HepG2 (cell line): ENCODE results near the gene ZNF416. TPM values are rescaled to one million over a fixed set of nuclear protein-coding genes. Genes with fewer than 3 reads are reported as not detected.

ENCODE experiments used
- CEBPG ChIP-seq: IDR thresholded peaks from 2 replicates; pipeline ENCODE4 v1.6.1; 2016
- HOXA9 ChIP-seq: sonication (generic); formaldehyde crosslinking; IDR thresholded peaks from 2 replicates; pipeline ENCODE4 v1.8.1; 2022; ENCODE audit warnings: missing genetic modification reagents, mild to moderate bottlenecking, moderate library complexity, borderline replicate concordance
- NR2F1 ChIP-seq, 2 experiments: fragments of 450-650 bp in 1 of 2; formaldehyde crosslinking in 1 of 2; IDR thresholded peaks; 2 replicates each; pipeline versions ENCODE4 v1.5.0 to v1.6.1; 2016 to 2020; ENCODE audit warnings: mild to moderate bottlenecking in 1 of 2, missing compliant biosample characterization in 1 of 2, missing genetic modification reagents in 1 of 2, moderate library complexity in 1 of 2
- PAWR ChIP-seq: sonication (generic); formaldehyde crosslinking; IDR thresholded peaks from 2 replicates; pipeline ENCODE4 v1.4.0; 2020; ENCODE audit warnings: missing genetic modification reagents, mild to moderate bottlenecking, borderline replicate concordance
- PITX1 ChIP-seq: sonication (generic); formaldehyde crosslinking; IDR thresholded peaks from 2 replicates; pipeline ENCODE4 v1.5.1; 2020; ENCODE audit warnings: mild to moderate bottlenecking, missing genetic modification reagents
- SOX13 ChIP-seq, 3 experiments: fragments of 450-650 bp in 1 of 3; sonication (generic) in 1 of 3; formaldehyde crosslinking in 1 of 3; IDR thresholded peaks in 2 of 3; conservative IDR thresholded peaks in 1 of 3; 2 replicates each; pipeline versions ENCODE4 v1.5.0 to v1.6.1; 2016 to 2020; ENCODE audit warnings: antibody characterized with exemption in 1 of 3, mild to moderate bottlenecking in 1 of 3, missing compliant biosample characterization in 1 of 3, missing genetic modification reagents in 1 of 3, moderate library complexity in 1 of 3
- TAF1 ChIP-seq: sonication (generic); formaldehyde crosslinking; IDR thresholded peaks from 2 replicates; pipeline ENCODE4 v1.4.0; 2020; ENCODE audit warnings: missing genetic modification reagents
- TBX2 ChIP-seq: sonication (generic); formaldehyde crosslinking; IDR thresholded peaks from 2 replicates; pipeline ENCODE4 v1.5.0; 2020; ENCODE audit warnings: missing genetic modification reagents, mild to moderate bottlenecking, borderline replicate concordance
- TEAD2 ChIP-seq: sonication (generic); formaldehyde crosslinking; IDR thresholded peaks from 2 replicates; pipeline ENCODE4 v1.9.0; 2021; ENCODE audit warnings: missing genetic modification reagents
- TOPORS ChIP-seq: sonication (generic); formaldehyde crosslinking; IDR thresholded peaks from 2 replicates; pipeline ENCODE4 v1.8.0; 2023; ENCODE audit warnings: mild to moderate bottlenecking, missing genetic modification reagents
- ZC3H13 ChIP-seq: sonication (generic); formaldehyde crosslinking; IDR thresholded peaks from 2 replicates; pipeline ENCODE4 v1.8.1; 2023; ENCODE audit warnings: mild to moderate bottlenecking, missing genetic modification reagents, moderate library complexity
- ZNF331 ChIP-seq: sonication (generic); formaldehyde crosslinking; IDR thresholded peaks from 2 replicates; pipeline ENCODE4 v1.4.0; 2020; ENCODE audit warnings: missing genetic modification reagents
- ZNF569 ChIP-seq: sonication (generic); formaldehyde crosslinking; IDR thresholded peaks from 2 replicates; pipeline ENCODE4 v1.5.0; 2020; ENCODE audit warnings: mild to moderate bottlenecking, missing genetic modification reagents, moderate library complexity, borderline replicate concordance
- ZNF709 ChIP-seq: sonication (generic); formaldehyde crosslinking; IDR thresholded peaks from 2 replicates; pipeline ENCODE4 v1.5.0; 2020; ENCODE audit warnings: mild to moderate bottlenecking, missing genetic modification reagents
- polyA plus RNA-seq, 8 experiments: library from polyadenylated mRNA; depleted of rRNA in 3 of 8; stranded (reverse) in 7 of 8; unstranded in 1 of 8; fragments of >200 nt; fragmentation: Illumina TruSeq in 4 of 8; extraction: Trizol in 4 of 8; gene quantifications; 2 replicates each; pipeline versions ENCODE4 v1.2.1 to v1.2.3, GENCODE V29; 2011 to 2016; ENCODE audit warnings: low read depth in 4 of 8, missing spikeins in 1 of 8, mixed read lengths in 1 of 8; ENCODE audit not compliant: insufficient read depth in 1 of 8
- total RNA-seq, 5 experiments: library from RNA; depleted of rRNA; stranded (reverse); fragments of >200 nt; fragmentation: Illumina TruSeq; extraction: Trizol; gene quantifications; 2 replicates each; pipeline ENCODE4 v1.2.3, GENCODE V29; 2016; ENCODE audit warnings: low read depth in 1 of 5
- TF ChIP-seq, protein P1 (sequence below): IDR thresholded peaks from 2 replicates; pipeline ENCODE4 v1.6.1; 2016; ENCODE audit warnings: mild to moderate bottlenecking
- TF ChIP-seq, protein P2 (sequence below): sonication (generic); formaldehyde crosslinking; IDR thresholded peaks from 2 replicates; pipeline ENCODE4 v1.8.1; 2023; ENCODE audit warnings: mild to moderate bottlenecking, inconsistent platforms, moderate library complexity, missing genetic modification reagents, borderline replicate concordance
- TF ChIP-seq, protein P3 (sequence below): IDR thresholded peaks from 2 replicates; pipeline ENCODE4 v1.6.1; 2018; ENCODE audit warnings: missing genetic modification reagents, mild to moderate bottlenecking, missing compliant biosample characterization
- TF ChIP-seq, protein P4 (sequence below): sonication (generic); formaldehyde crosslinking; IDR thresholded peaks from 2 replicates; pipeline ENCODE4 v1.5.0; 2020; ENCODE audit warnings: missing genetic modification reagents
- TF ChIP-seq, protein P5 (sequence below): IDR thresholded peaks from 2 replicates; pipeline ENCODE4 v1.6.1; 2016; ENCODE audit warnings: missing biosample characterization, missing genetic modification reagents, low read depth
- TF ChIP-seq, protein P6 (sequence below): sonication (generic); formaldehyde crosslinking; IDR thresholded peaks from 2 replicates; pipeline ENCODE4 v1.4.0; 2020; ENCODE audit warnings: low read depth, mild to moderate bottlenecking, missing genetic modification reagents

ZNF416 gene
- total and polyA plus RNA-seq, 2 of the 13 experiments (the other 11 are each of a cell fraction or from before 2014, with no cell fraction given): 1.5 to 5.3 TPM

DNA sequence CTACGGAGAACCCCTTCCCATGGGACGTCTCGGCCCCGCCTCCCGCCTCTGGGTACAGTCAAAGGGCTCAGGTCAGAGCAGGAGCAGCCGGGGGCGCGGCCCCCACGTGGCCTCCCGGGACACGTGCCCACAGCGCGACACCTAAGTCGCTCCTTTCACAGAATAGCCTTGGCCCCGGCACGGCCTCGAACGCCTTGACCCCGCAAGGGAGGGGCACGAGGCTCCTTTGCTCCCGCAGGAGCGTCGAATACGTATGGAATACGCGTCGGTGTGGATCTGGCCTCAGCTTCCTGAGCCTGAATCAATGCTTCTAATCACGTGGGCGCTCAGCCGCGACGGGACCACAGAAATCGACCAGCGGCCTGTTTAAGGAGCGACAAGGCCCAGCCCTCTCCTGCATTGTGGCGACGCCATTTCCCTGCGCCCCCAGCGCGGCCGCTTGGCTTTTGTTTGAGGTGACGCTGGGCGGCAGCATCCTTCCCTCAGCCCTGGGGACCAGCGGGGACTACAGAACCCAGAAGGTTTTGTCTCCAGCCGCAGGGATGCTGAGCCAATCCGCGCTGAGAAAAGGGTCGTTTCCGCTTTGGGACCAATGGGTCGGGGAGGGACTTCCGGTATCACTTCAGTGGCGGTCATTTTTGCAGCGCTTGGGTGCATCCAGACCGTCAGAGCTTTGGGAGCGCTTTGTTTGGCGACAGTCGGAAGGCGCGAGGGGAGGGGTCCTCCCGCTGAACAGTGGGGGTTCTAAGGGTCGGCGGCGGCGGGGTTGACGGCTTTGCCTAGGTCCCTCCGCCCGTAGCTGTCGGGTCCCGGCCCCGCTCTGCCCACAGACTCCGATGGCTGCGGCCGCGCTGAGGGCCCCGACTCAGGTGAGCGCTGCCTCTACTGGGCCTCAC lies 5.1 kb upstream of the ZNF416 start, which contains the start of gene ZIK1 (continued):
- TF ChIP-seq, protein P1, sequence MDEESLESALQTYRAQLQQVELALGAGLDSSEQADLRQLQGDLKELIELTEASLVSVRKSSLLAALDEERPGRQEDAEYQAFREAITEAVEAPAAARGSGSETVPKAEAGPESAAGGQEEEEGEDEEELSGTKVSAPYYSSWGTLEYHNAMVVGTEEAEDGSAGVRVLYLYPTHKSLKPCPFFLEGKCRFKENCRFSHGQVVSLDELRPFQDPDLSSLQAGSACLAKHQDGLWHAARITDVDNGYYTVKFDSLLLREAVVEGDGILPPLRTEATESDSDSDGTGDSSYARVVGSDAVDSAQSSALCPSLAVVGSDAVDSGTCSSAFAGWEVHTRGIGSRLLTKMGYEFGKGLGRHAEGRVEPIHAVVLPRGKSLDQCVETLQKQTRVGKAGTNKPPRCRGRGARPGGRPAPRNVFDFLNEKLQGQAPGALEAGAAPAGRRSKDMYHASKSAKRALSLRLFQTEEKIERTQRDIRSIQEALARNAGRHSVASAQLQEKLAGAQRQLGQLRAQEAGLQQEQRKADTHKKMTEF (CRISPR knock-in tag): no peak
- no peak for TF ChIP-seq ZC3H13 (CRISPR knock-in tag)
- 0 out of 2 replicates have a peak, but pooled peaks have one; percentile 28 for TF ChIP-seq ZNF709 (CRISPR knock-in tag)
- no peak for TF ChIP-seq PAWR
- no peak for TF ChIP-seq SOX13 (IDR thresholded peaks at IDR 0.05)
- TF ChIP-seq SOX13 (CRISPR knock-in tag; conservative IDR thresholded peaks at IDR 0.05 in 1 of 2, IDR thresholded peaks at IDR 0.05 in 1 of 2): no peak
- TF ChIP-seq TAF1: peak; percentile 18; the same call in 1 of the 2 replicates
- TF ChIP-seq TEAD2 (CRISPR knock-in tag): no peak
- TF ChIP-seq HOXA9 (CRISPR knock-in tag): no peak
- no peak for TF ChIP-seq ZNF569 (CRISPR knock-in tag)
- TF ChIP-seq, protein P2, sequence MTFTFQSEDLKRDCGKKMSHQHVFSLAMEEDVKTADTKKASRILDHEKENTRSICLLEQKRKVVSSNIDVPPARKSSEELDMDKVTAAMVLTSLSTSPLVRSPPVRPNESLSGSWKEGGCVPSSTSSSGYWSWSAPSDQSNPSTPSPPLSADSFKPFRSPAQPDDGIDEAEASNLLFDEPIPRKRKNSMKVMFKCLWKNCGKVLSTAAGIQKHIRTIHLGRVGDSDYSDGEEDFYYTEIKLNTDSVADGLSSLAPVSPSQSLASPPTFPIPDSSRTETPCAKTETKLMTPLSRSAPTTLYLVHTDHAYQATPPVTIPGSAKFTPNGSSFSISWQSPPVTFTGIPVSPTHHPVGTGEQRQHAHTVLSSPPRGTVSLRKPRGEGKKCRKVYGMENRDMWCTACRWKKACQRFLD (CRISPR knock-in tag): no peak
- TF ChIP-seq NR2F1 (CRISPR knock-in tag; IDR thresholded peaks at IDR 0.05): no peak
- no peak for TF ChIP-seq ZNF331 (CRISPR knock-in tag)
- TF ChIP-seq, protein P3, sequence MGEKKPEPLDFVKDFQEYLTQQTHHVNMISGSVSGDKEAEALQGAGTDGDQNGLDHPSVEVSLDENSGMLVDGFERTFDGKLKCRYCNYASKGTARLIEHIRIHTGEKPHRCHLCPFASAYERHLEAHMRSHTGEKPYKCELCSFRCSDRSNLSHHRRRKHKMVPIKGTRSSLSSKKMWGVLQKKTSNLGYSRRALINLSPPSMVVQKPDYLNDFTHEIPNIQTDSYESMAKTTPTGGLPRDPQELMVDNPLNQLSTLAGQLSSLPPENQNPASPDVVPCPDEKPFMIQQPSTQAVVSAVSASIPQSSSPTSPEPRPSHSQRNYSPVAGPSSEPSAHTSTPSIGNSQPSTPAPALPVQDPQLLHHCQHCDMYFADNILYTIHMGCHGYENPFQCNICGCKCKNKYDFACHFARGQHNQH (CRISPR knock-in tag): no peak
- TF ChIP-seq CEBPG (CRISPR knock-in tag): no peak
- TF ChIP-seq, protein P4, sequence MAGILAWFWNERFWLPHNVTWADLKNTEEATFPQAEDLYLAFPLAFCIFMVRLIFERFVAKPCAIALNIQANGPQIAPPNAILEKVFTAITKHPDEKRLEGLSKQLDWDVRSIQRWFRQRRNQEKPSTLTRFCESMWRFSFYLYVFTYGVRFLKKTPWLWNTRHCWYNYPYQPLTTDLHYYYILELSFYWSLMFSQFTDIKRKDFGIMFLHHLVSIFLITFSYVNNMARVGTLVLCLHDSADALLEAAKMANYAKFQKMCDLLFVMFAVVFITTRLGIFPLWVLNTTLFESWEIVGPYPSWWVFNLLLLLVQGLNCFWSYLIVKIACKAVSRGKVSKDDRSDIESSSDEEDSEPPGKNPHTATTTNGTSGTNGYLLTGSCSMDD (CRISPR knock-in tag): no peak
- TF ChIP-seq TBX2 (CRISPR knock-in tag): 0 out of 2 replicates have a peak, but pooled peaks have one; percentile 17
- TF ChIP-seq TOPORS (CRISPR knock-in tag): no peak
- TF ChIP-seq, protein P5, sequence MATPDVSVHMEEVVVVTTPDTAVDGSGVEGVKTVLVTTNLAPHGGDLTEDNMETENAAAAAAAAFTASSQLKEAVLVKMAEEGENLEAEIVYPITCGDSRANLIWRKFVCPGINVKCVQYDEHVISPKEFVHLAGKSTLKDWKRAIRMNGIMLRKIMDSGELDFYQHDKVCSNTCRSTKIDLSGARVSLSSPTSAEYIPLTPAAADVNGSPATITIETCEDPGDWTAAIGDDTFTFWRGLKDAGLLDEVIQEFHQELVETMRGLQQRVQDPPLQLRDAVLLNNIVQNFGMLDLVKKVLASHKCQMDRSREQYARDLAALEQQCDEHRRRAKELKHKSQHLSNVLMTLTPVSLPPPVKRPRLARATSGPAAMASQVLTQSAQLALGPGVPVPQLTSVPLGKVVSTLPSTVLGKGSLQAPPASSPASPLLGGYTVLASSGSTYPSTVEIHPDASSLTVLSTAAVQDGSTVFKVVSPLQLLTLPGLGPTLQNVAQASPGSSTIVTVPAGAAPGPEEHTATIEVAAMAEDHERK (CRISPR knock-in tag): no peak
- TF ChIP-seq, protein P6, sequence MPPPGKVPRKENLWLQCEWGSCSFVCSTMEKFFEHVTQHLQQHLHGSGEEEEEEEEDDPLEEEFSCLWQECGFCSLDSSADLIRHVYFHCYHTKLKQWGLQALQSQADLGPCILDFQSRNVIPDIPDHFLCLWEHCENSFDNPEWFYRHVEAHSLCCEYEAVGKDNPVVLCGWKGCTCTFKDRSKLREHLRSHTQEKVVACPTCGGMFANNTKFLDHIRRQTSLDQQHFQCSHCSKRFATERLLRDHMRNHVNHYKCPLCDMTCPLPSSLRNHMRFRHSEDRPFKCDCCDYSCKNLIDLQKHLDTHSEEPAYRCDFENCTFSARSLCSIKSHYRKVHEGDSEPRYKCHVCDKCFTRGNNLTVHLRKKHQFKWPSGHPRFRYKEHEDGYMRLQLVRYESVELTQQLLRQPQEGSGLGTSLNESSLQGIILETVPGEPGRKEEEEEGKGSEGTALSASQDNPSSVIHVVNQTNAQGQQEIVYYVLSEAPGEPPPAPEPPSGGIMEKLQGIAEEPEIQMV: no peak
- no peak for TF ChIP-seq PITX1
